Stimulated activated naive CD8-positive, alpha-beta T cell treated with anti-CD3 and anti-CD28 coated beads, Interleukin-15, amount 100 ng/mL, for 72 hours (primary cell): ENCODE measurements around the gene OGFRL1.

Experiments used
- ATAC-seq: fragments of 150-1000 bp; cut with Tn5 transposase; 2 replicates; pipeline ENCODE4 v1.10.0; 2021; ENCODE audit warnings: mild to moderate bottlenecking, moderate library complexity
- DNase-seq, 2 donors: peaks; one replicate each; pipeline ENCODE4 v3.0.0; 2021 to 2022
- H3K27ac Mint-ChIP-seq, 2 donors: one replicate each; pipeline ENCODE4 v1.8.0; 2022; ENCODE audit warnings: mild to moderate bottlenecking in 2 of 2, mixed read lengths in 2 of 2, moderate library complexity in 2 of 2
- H3K27me3 Mint-ChIP-seq: one replicate; pipeline ENCODE4 v1.8.0; 2022; ENCODE audit warnings: mixed read lengths
- H3K4me1 Mint-ChIP-seq: one replicate; pipeline ENCODE4 v1.8.0; 2022; ENCODE audit warnings: mild to moderate bottlenecking, mixed read lengths
- H3K4me3 Mint-ChIP-seq, 2 donors: one replicate each; pipeline ENCODE4 v1.8.0; 2022; ENCODE audit warnings: mild to moderate bottlenecking in 2 of 2, mixed read lengths in 2 of 2, moderate library complexity in 1 of 2
- H3K9me3 Mint-ChIP-seq, 2 donors: one replicate each; pipeline ENCODE4 v1.8.0; 2022; ENCODE audit warnings: mixed read lengths in 2 of 2

The OGFRL1 gene

DNA sequence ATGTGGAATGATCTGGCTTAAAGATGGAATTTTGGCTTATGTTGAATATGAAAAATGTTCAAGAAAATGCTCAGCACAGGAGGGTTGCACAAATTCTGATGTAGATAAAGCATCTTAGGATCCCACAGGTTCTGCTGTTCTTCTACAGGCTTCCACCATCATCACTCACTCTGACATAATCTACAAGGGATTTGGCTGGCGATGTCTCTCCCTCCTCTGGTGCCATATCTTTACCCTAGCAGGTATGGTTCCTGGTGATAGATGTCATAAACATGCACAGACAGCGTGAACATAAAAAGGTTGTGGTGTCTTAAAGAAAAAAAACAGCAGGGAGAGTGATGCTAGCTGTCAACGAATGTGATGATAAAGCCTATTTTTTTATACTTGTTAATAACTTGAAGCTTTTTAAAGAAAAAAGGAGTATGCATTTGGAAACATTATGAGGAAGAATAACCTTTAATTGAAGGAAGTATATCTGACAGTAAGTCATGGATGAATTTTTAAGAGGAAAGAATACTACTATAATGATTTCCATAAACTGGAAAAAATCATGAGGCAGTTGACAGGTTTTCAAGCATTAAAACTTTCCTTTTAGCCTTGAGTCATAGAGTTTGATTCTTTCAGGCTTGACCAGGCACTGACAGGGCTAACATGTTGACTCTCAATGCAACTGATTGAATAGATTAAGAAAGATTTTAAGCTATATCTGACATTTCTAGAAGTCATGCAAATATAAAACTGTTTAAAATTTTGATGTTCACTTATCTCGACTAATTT is 50.1 kb downstream of the OGFRL1 start:
- Mint-ChIP-seq H3K4me1 (peaks cover 6% of the 10 kb centered on the region), H3K27ac (no peak overlapping the region), H3K4me3 (no peak overlapping the region), H3K27me3 (peaks cover 3% of the 10 kb centered on the region), H3K9me3 (no peaks in the 10 kb centered on the region)
- DNase-seq, result no peak
- ATAC-seq, result no peak

DNA sequence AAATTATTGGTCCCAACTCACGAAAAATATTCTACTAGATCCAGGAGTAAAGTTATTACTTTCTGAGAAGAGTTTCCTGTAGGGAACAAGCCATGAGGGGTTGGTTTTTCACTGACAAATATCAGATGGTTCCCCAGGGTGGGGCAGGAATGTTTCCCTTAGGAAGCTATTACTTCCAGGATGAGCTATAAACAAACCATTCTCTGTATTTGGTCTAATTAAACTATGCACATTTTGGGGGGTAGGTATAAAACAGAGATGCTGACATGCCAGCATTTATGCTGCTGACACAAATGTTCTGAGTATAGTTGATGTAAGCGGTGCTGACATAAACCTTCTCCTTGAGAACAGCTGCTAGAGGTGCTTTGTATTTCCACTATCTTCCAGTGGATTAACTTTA is 54.2 kb downstream of the OGFRL1 start:
- no peak overlapping the region for H3K4me3 Mint-ChIP-seq
- H3K27me3 Mint-ChIP-seq, result peaks cover 15% of the 10 kb centered on the region
- DNase-seq (no peak), ATAC-seq (no peak)
- no peaks in the 10 kb centered on the region for H3K9me3 Mint-ChIP-seq
- no peak overlapping the region for H3K27ac Mint-ChIP-seq
- H3K4me1 Mint-ChIP-seq, result peaks cover 6% of the 10 kb centered on the region

DNA sequence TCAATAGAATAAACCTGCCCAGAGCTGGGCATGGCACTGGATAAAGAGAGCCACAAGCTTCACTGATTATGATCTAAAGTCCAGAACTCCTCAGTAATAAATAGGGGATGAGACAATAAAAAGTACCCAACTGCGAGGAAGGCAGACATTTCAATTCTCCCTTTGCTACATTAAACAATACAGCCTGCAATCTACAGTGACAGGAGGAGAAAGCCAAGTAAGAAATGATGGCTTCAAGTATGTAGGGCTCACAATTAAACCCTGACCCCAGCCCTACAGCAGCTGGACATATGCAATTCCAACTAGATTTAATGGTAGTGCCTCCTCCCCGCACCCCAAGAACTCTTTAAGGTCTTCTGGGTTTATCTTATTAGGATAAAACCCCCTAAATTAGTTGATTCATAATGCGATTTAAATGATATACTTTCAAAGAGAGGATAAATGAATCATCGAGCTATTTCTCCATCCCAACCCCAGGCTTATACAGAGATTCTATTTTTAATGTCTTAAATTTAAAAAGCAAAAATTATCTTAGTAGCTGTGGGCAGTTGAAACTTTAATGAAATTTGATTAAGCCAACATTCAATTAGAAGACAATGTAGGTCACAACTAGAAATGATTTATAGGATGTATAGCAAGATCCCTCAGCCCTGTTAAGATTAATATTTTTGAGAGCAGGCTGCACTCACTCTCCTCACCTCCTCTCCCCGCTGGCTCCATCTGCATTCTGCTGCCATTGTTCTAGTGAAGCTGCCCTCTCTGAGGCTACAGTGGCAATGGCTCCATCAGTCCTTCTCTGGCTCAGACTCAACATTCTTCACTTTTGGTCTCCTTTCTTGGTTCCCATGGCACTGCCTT is 57.1 kb downstream of the OGFRL1 start:
- peaks cover 15% of the 10 kb centered on the region for H3K27me3 Mint-ChIP-seq
- H3K27ac Mint-ChIP-seq, result no peak overlapping the region
- H3K4me1 Mint-ChIP-seq, result peaks cover 6% of the 10 kb centered on the region
- no peak for DNase-seq
- no peaks in the 10 kb centered on the region for H3K9me3 Mint-ChIP-seq
- no peak overlapping the region for H3K4me3 Mint-ChIP-seq
- peak; percentile 31 for ATAC-seq

DNA sequence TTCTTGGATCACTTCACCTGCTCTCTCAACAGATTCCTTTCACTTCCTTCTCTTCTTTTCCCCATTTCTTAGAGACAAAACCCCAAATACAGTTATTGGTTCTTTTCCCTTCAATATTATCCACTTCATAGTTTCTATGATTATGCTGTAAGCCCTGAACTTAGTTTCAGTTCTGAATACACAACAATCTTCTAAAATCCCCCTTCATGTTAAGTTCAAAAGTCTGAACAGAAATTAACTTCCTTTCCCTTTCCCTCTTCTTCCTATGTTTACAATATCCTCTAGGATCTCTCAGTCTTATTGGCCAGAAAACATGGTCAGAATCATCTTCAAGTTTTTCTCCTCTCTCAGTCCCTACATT is 57.7 kb downstream of the OGFRL1 start:
- no peak overlapping the region for H3K4me3 Mint-ChIP-seq
- DNase-seq, result no peak
- peaks cover 6% of the 10 kb centered on the region for H3K4me1 Mint-ChIP-seq
- no peaks in the 10 kb centered on the region for H3K9me3 Mint-ChIP-seq
- no peak for ATAC-seq
- H3K27ac Mint-ChIP-seq, result no peak overlapping the region
- H3K27me3 Mint-ChIP-seq, result peaks cover 15% of the 10 kb centered on the region

DNA sequence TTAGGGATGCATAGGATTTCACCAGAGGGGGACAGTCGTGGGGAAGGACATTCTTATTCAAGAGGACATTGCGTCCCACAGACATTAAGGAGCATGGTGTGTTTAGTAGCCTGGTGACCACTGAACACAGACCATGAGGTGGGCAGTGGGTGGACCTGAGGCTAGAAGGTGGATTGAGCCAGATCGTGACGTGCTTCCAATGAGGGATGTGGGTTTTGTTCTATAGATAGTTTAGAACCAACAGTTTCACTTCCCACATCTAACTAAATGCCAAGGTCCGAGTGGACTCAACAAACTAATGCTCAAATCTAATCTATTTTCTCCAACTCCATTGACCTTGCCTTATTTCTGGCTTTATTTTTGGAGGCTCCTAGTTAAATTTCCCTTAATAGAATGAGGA is 58.5 kb downstream of the OGFRL1 start:
- peaks cover 6% of the 10 kb centered on the region for H3K4me1 Mint-ChIP-seq
- no peaks in the 10 kb centered on the region for H3K9me3 Mint-ChIP-seq
- peaks cover 15% of the 10 kb centered on the region for H3K27me3 Mint-ChIP-seq
- no peak for ATAC-seq
- H3K27ac Mint-ChIP-seq, result no peak overlapping the region
- no peak overlapping the region for H3K4me3 Mint-ChIP-seq
- DNase-seq, result no peak

DNA sequence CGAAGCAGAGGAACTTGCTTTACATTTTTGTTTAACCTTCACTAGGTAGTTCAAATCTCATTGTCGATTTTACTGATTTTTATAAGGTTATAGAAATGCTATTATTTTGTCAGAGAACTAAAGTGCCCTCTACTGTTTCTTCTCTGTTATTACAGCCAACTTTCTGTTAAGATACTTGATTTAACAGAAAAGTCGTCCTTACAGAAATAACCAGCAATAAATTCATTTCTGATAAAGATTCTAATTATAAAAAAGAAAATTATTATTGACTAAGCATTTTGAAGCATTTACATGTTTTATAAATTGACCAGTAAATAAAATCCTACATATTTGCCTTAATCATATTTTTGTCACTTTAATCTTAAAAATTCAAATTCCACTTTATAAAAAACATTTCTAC is 60.8 kb downstream of the OGFRL1 start:
- peaks cover 6% of the 10 kb centered on the region for H3K4me1 Mint-ChIP-seq
- H3K9me3 Mint-ChIP-seq, result no peaks in the 10 kb centered on the region
- H3K4me3 Mint-ChIP-seq, result no peak overlapping the region
- ATAC-seq, result no peak
- DNase-seq, result no peak
- H3K27me3 Mint-ChIP-seq, result peaks cover 5% of the 10 kb centered on the region
- no peak overlapping the region for H3K27ac Mint-ChIP-seq

DNA sequence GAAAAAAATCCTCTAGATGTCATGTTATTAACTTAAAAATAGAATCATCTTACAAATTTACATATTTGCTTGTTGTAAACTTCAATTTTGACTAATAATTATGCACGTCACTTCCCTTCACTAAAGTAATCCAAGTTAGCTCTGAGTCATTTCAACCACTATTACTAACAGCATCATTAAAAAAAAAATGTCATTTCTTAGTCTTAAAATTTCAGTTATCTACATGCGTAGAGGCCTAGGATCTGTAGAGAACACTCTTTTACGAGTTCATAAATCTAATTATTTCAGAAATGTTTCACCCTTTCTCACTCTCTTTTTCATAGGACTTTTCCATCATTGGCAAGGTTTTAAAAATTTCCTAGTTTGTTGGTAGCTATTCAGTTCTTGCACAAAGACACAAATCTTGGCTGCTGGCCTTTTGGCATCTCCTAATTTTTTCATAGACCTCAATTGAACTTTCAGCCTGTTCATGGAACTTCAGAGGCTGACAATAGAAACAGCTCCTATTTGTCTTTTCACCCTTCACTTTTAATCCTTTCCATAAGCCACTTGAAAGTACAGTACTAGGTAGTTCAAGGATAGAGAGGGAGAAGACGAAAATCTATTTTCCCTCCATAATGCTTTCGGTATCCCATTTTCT is 61.5 kb downstream of the OGFRL1 start:
- Mint-ChIP-seq H3K9me3 (no peaks in the 10 kb centered on the region), H3K27ac (no peak overlapping the region), H3K27me3 (no peaks in the 10 kb centered on the region), H3K4me1 (peaks cover 6% of the 10 kb centered on the region), H3K4me3 (no peak overlapping the region)
- DNase-seq (no peak), ATAC-seq (no peak)

DNA sequence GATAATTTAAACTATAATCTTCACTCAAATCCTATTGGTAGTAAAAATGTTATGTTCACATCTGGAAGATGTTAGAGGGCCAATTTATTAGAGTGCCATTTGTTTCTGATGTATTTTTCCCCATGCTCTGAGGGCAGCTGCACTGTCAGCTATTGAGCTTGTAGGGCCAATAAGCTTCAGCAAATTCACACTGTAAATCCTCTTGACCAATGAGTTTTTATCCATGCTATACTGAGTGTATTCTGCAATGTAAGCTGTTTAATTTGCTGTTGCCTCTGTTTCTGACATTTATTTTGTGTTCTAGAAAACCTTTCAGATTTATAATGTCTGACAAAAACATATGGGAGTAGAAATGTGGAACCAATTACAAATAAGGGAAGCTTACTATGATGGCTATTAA is 62.6 kb downstream of the OGFRL1 start:
- DNase-seq, result no peak
- Mint-ChIP-seq H3K4me3 (no peak overlapping the region), H3K27ac (no peak overlapping the region), H3K27me3 (no peaks in the 10 kb centered on the region), H3K9me3 (no peaks in the 10 kb centered on the region), H3K4me1 (peaks cover 4% of the 10 kb centered on the region)
- no peak for ATAC-seq
